Measurements from ENCODE around the gene GPX1. TPM values are rescaled to one million over a fixed set of nuclear protein-coding genes. Genes with fewer than 3 reads are reported as not detected.
"Not testable (repeated sequence)": the region's sequence is repeated elsewhere in the genome, so short reads cannot be mapped to it uniquely, and the experiment has no call there.

The GPX1 gene
- total RNA-seq, 1 experiment from 2014 or later: 128 TPM

GRCh38 chr3:49333916-49334633, 24.1 kb downstream of the GPX1 start:
- CTCF ChIA-PET: no interaction called here
- BruUV-seq (replicated peaks): no TSS peak
- POLR2A ChIA-PET (ENCODE audit: low non-redundant PET): no interaction called here

GRCh38 chr3:49333091-49333490, 25.1 kb downstream of the GPX1 start:
- Histone ChIP-seq H3K4me3 (ENCODE audit: low read depth, low read length, poor library complexity, severe bottlenecking) (no peak overlapping the region), H3K4me1 (ENCODE audit: insufficient read depth, low read length, poor library complexity, severe bottlenecking) (no peaks in the 10 kb centered on the region), H3K9me3 (ENCODE audit: low read depth, low read length, poor library complexity, severe bottlenecking) (no peaks in the 10 kb centered on the region), H3K27ac (ENCODE audit: low read depth, low read length, poor library complexity, severe bottlenecking) (no peak overlapping the region), H3K36me3 (ENCODE audit: insufficient read depth, low read length, poor library complexity, severe bottlenecking) (peaks cover 9% of the 10 kb centered on the region), H3K27me3 (replicated peaks; ENCODE audit: insufficient read depth, low read depth, low read length, poor library complexity) (no peaks in the 10 kb centered on the region)
- intact Hi-C loops (cut with micrococcal nuclease; ENCODE audit: unreplicated experiment): no loop called here
- no TSS peak for BruUV-seq (replicated peaks)
- ChIA-PET POLR2A (ENCODE audit: low non-redundant PET) (no interaction called here), CTCF (no interaction called here)
- no peak for TF ChIP-seq CTCF (conservative IDR thresholded peaks at IDR 0.05; ENCODE audit: low read depth, low read length)
- DNase-seq (ENCODE audit: low spot score): no peak

More at GRCh38 chr3:49333916-49334633, 24.1 kb downstream of the GPX1 start:
- no peak for DNase-seq (ENCODE audit: low spot score)
- no peaks in the 10 kb centered on the region for H3K27me3 ChIP-seq (replicated peaks; ENCODE audit: insufficient read depth, low read depth, low read length, poor library complexity)
- no peaks in the 10 kb centered on the region for H3K9me3 ChIP-seq (ENCODE audit: low read depth, low read length, poor library complexity, severe bottlenecking)
- peaks cover 9% of the 10 kb centered on the region for H3K36me3 ChIP-seq (ENCODE audit: insufficient read depth, low read length, poor library complexity, severe bottlenecking)
- TF ChIP-seq EZH2 (IDR thresholded peaks at IDR 0.05; ENCODE audit: borderline replicate concordance, low read depth, low read length, poor library complexity, severe bottlenecking): no peak
- no peak for TF ChIP-seq CTCF (conservative IDR thresholded peaks at IDR 0.05; ENCODE audit: low read depth, low read length)
- no peaks in the 10 kb centered on the region for H3K4me1 ChIP-seq (ENCODE audit: insufficient read depth, low read length, poor library complexity, severe bottlenecking)
- intact Hi-C loops (cut with micrococcal nuclease; ENCODE audit: unreplicated experiment): no loop called here
- no peak overlapping the region for H3K27ac ChIP-seq (ENCODE audit: low read depth, low read length, poor library complexity, severe bottlenecking)
- H3K4me3 ChIP-seq (ENCODE audit: low read depth, low read length, poor library complexity, severe bottlenecking): no peak overlapping the region

- Histone ChIP-seq H3K36me3 (ENCODE audit: insufficient read depth, low read length, poor library complexity, severe bottlenecking) (peaks cover 18% of the 10 kb centered on the region), H3K27me3 (replicated peaks; ENCODE audit: insufficient read depth, low read depth, low read length, poor library complexity) (no peaks in the 10 kb centered on the region), H3K27ac (ENCODE audit: low read depth, low read length, poor library complexity, severe bottlenecking) (no peak overlapping the region), H3K4me3 (ENCODE audit: low read depth, low read length, poor library complexity, severe bottlenecking) (no peak overlapping the region), H3K9me3 (ENCODE audit: low read depth, low read length, poor library complexity, severe bottlenecking) (no peaks in the 10 kb centered on the region), H3K4me1 (ENCODE audit: insufficient read depth, low read length, poor library complexity, severe bottlenecking) (no peaks in the 10 kb centered on the region)
- BruUV-seq (replicated peaks): no TSS peak
- CTCF ChIA-PET: no interaction called here
- no peak for TF ChIP-seq EZH2 (IDR thresholded peaks at IDR 0.05; ENCODE audit: borderline replicate concordance, low read depth, low read length, poor library complexity, severe bottlenecking)
- TF ChIP-seq CTCF (conservative IDR thresholded peaks at IDR 0.05; ENCODE audit: low read depth, low read length): no peak
- no peak for DNase-seq (ENCODE audit: low spot score)
- intact Hi-C loops (cut with micrococcal nuclease; ENCODE audit: unreplicated experiment): no loop called here
- POLR2A ChIA-PET (ENCODE audit: low non-redundant PET): no interaction called here
Measured at GRCh38 chr3:49329186-49329585, 29.0 kb downstream of the GPX1 start.

GRCh38 chr3:49328350-49328749, 29.8 kb downstream of the GPX1 start:
- H3K4me1 ChIP-seq (ENCODE audit: insufficient read depth, low read length, poor library complexity, severe bottlenecking); intact Hi-C loops (cut with micrococcal nuclease; ENCODE audit: unreplicated experiment); POLR2A ChIA-PET (ENCODE audit: low non-redundant PET); BruUV-seq (replicated peaks); H3K9me3 ChIP-seq (ENCODE audit: low read depth, low read length, poor library complexity, severe bottlenecking); H3K27ac ChIP-seq (ENCODE audit: low read depth, low read length, poor library complexity, severe bottlenecking); H3K4me3 ChIP-seq (ENCODE audit: low read depth, low read length, poor library complexity, severe bottlenecking); CTCF ChIA-PET; H3K27me3 ChIP-seq (replicated peaks; ENCODE audit: insufficient read depth, low read depth, low read length, poor library complexity); DNase-seq (ENCODE audit: low spot score): not testable (repeated sequence)
- H3K36me3 ChIP-seq (ENCODE audit: insufficient read depth, low read length, poor library complexity, severe bottlenecking): peaks cover 16% of the 10 kb centered on the region
